ENCODE data around the gene GALNT15.

GRCh38 chr3:16127249-16127648, 47.2 kb upstream of the GALNT15 start:
- TF ChIP-seq CTCF (IDR thresholded peaks at IDR 0.05) (no peak), POLR2AphosphoS5 (IDR thresholded peaks at IDR 0.05) (no peak), POLR2A (IDR thresholded peaks at IDR 0.05) (no peak)

Measured in breast epithelium (tissue), 3 donors.